IPS-15b (cell line): ENCODE data around the gene C17orf78.
"Not testable (repeated sequence)": the region's sequence is repeated elsewhere in the genome, so short reads cannot be mapped to it uniquely, and the experiment has no call there.

ENCODE experiments used
- H3K27me3 ChIP-seq: one replicate; pipeline ENCODE4 v1.6.1; 2013; ENCODE audit warnings: low read length; ENCODE audit not compliant: control insufficient read depth, insufficient read depth
- H3K36me3 ChIP-seq: one replicate; pipeline ENCODE4 v1.6.1; 2013; ENCODE audit warnings: low read length; ENCODE audit not compliant: control insufficient read depth, insufficient read depth
- H3K4me1 ChIP-seq: one replicate; pipeline ENCODE4 v1.6.1; 2013; ENCODE audit warnings: mild to moderate bottlenecking, low read length; ENCODE audit not compliant: control insufficient read depth, insufficient read depth
- H3K4me3 ChIP-seq: one replicate; pipeline ENCODE4 v1.5.1; 2013; ENCODE audit warnings: low read depth, low read length
- H3K9ac ChIP-seq: one replicate; pipeline ENCODE4 v1.6.1; 2013; ENCODE audit warnings: low read depth, mild to moderate bottlenecking, low read length
- H3K9me3 ChIP-seq: one replicate; pipeline ENCODE4 v1.6.1; 2013; ENCODE audit warnings: mild to moderate bottlenecking, low read length; ENCODE audit not compliant: control insufficient read depth, insufficient read depth

The C17orf78 gene

DNA sequence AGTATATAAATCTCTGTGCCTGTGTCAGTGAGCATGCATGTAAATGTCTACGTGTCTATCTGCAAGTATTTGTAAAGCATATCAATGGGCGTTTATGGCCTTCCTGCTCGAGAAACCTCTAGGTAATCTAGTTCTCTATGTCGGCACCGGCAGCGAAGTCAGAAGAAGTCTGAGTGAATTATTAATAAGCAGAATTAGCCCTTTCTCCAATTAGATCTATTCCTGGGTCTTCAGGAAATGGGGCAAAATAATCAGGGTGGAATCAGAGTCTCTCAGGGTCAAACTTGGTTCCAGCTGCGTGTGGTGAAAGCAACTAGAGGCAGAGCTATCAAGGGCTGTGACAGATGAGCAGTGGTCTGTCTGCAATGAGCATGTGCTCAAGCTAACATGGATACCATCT, at the start of gene C17orf78:
TSS of gene C17orf78 (plus strand) at position 280 of the 400 bp plus-strand sequence. CDS start at position 388, 108 bp downstream.
- no peaks in the 10 kb centered on the region for H3K4me1 ChIP-seq
- H3K9ac ChIP-seq = no peak within 1 kb of the TSS
- H3K9me3 ChIP-seq = no peaks in the 10 kb centered on the region
- no peaks in the 10 kb centered on the region for H3K36me3 ChIP-seq
- no peaks in the 10 kb centered on the region for H3K27me3 ChIP-seq
- H3K4me3 ChIP-seq = no peak within 1 kb of the TSS

- H3K36me3 ChIP-seq = peaks cover 4% of the 10 kb centered on the region
- no peaks in the 10 kb centered on the region for H3K9me3 ChIP-seq
Observed at GRCh38 chr17:37327341-37328090, 48.3 kb upstream of the C17orf78 start.

GRCh38 chr17:37338847-37339246, 36.9 kb upstream of the C17orf78 start:
- no peaks in the 10 kb centered on the region for H3K4me1 ChIP-seq
- H3K27me3 ChIP-seq = no peaks in the 10 kb centered on the region
- H3K9ac ChIP-seq = no peak overlapping the region
- no peak overlapping the region for H3K4me3 ChIP-seq
- no peaks in the 10 kb centered on the region for H3K9me3 ChIP-seq
- H3K36me3 ChIP-seq = no peaks in the 10 kb centered on the region

More at GRCh38 chr17:37327341-37328090, 48.3 kb upstream of the C17orf78 start:
- Histone ChIP-seq H3K9ac (no peak overlapping the region), H3K4me3 (no peak overlapping the region), H3K4me1 (no peaks in the 10 kb centered on the region), H3K27me3 (no peaks in the 10 kb centered on the region)

DNA sequence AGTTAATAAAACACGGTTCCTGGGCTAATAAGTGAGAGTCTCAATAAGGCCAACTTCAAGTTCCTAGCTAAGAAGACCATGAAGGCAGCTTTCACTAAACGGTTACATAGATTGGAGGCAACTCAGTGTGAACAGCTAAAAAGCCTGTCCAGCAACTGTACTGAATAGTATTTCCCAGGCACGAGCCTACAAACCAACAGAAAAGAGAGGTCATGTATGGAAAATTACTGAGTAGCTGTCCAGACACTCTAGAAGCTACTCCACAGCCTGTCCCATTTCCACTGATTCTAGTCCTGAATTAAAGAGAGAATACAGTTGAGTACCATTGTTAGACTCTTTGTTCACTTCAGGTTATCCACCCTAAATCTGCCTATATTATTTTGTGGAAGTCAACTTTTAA, 36.5 kb upstream of the C17orf78 start:
- Histone ChIP-seq H3K36me3 (no peaks in the 10 kb centered on the region), H3K9ac (no peak overlapping the region)

DNA sequence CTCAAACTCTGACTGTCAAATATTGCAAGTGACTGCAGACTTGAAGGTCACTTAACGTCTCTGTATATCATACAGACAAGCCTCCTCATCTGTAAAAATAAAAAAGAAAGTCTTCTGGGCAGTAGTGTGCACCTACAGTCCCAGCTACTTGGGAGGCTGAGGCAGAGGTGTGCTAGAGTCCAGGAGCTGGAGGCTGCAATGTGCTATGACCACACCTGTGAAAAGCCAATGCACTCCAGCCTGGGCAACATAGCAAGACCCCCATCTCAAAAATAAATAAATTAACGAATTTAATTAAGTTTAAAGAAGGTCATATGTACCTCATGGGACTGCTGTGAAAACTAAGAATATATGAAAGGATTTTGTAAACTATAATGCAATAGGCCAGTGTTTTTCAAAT, 35.0 kb upstream of the C17orf78 start:
- no peak overlapping the region for H3K9ac ChIP-seq
- H3K36me3 ChIP-seq = no peaks in the 10 kb centered on the region
- H3K4me3 ChIP-seq = no peak overlapping the region
- no peaks in the 10 kb centered on the region for H3K9me3 ChIP-seq
- no peaks in the 10 kb centered on the region for H3K27me3 ChIP-seq
- no peaks in the 10 kb centered on the region for H3K4me1 ChIP-seq

More for the DNA sequence above, 36.5 kb upstream of the C17orf78 start:
- H3K4me1 ChIP-seq = no peaks in the 10 kb centered on the region
- no peaks in the 10 kb centered on the region for H3K27me3 ChIP-seq
- H3K4me3 ChIP-seq = no peak overlapping the region
- no peaks in the 10 kb centered on the region for H3K9me3 ChIP-seq

DNA sequence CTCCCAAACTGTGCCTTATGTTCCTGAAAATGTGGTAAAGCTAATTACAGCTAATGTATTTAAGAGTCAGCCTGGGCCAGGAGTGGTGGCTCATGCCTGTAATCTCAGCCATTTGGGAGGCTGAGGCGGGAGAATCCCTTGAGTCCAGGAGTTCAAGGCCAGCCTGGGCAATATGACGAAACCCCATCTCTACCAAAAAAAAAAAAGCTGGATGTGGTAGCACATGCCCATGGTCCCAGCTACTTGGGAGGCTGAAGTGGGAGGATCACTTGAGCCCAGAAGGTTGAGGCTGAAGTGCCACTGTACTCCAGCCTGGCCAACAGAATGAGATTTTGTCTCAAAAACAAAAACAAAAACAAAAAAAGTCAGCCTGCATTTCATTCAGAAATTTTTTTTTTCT, 33.2 kb upstream of the C17orf78 start:
- no peaks in the 10 kb centered on the region for H3K4me1 ChIP-seq
- H3K9ac ChIP-seq = no peak overlapping the region
- H3K9me3 ChIP-seq = peaks cover 7% of the 10 kb centered on the region
- peaks cover 5% of the 10 kb centered on the region for H3K36me3 ChIP-seq
- H3K4me3 ChIP-seq = no peak overlapping the region
- no peaks in the 10 kb centered on the region for H3K27me3 ChIP-seq

- peaks cover 5% of the 10 kb centered on the region for H3K36me3 ChIP-seq
- H3K4me1 ChIP-seq = no peaks in the 10 kb centered on the region
- no peaks in the 10 kb centered on the region for H3K27me3 ChIP-seq
- H3K9ac ChIP-seq = no peak overlapping the region
- no peak overlapping the region for H3K4me3 ChIP-seq
- H3K9me3 ChIP-seq = peaks cover 7% of the 10 kb centered on the region
Observed at GRCh38 chr17:37344519-37344918, 31.3 kb upstream of the C17orf78 start.

GRCh38 chr17:37346863-37347402, 28.9 kb upstream of the C17orf78 start:
- H3K36me3 ChIP-seq, H3K27me3 ChIP-seq, H3K9me3 ChIP-seq, H3K4me1 ChIP-seq, H3K9ac ChIP-seq, H3K4me3 ChIP-seq: not testable (repeated sequence)

- not testable (repeated sequence) for H3K36me3 ChIP-seq, H3K27me3 ChIP-seq, H3K9ac ChIP-seq, H3K4me1 ChIP-seq, H3K9me3 ChIP-seq
- H3K4me3 ChIP-seq = peak overlapping the region; percentile 90
Observed at GRCh38 chr17:37356796-37357569, 18.8 kb upstream of the C17orf78 start.

DNA sequence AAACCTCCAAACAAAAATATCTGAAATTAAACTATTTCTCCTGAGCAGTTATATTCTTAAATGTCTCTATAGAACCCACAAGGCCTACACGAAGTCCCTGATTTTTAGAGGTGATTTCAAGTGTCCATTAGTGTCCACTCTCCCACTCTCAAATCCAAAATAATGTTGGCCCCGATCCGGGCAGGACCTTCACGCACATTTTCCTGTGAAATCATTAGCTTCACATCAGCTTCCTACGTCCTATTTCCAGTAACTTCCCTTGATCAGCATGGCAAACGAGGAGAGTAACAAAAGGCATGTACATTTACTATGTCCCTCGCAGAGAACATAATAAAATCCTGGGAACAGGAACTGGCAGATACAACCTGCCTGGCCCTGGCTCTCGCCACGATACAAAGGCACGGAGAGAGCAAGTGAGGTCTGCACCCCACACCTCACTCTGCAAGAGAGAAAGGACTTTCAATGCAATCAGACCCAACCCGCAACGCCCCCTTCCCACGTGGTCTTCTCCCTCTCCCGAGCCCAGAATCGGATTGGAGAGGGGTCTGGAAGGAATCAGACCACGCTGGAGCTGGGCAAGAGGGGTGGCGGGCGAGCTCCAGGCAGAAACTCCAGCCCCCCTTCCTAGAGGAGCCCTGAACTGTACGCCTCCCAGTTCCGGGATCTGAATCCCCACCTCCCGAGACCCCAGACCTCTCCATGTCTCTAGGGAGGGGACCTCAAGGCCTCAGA, 17.5 kb upstream of the C17orf78 start:
- Histone ChIP-seq H3K36me3 (peaks cover 2% of the 10 kb centered on the region), H3K4me1 (peaks cover 5% of the 10 kb centered on the region), H3K4me3 (peak overlapping the region; percentile 90), H3K27me3 (no peaks in the 10 kb centered on the region), H3K9ac (peak overlapping the region; percentile 62), H3K9me3 (no peaks in the 10 kb centered on the region)

- H3K9me3 ChIP-seq = no peaks in the 10 kb centered on the region
- peaks cover 5% of the 10 kb centered on the region for H3K4me1 ChIP-seq
- no peaks in the 10 kb centered on the region for H3K27me3 ChIP-seq
- H3K4me3 ChIP-seq = peak overlapping the region; percentile 90
- H3K9ac ChIP-seq = peak overlapping the region; percentile 62
- no peaks in the 10 kb centered on the region for H3K36me3 ChIP-seq
Observed at GRCh38 chr17:37358830-37359681, 16.7 kb upstream of the C17orf78 start.
